ENCODE measurements around the gene ABTB1. TPM values are rescaled to one million over a fixed set of nuclear protein-coding genes. Genes with fewer than 3 reads are reported as not detected.

Gene ABTB1
- total and polyA plus RNA-seq, 2 of the 13 experiments (the other 11 are each of a cell fraction or from before 2014, with no cell fraction given), result 0.42 to 14.5 TPM

DNA sequence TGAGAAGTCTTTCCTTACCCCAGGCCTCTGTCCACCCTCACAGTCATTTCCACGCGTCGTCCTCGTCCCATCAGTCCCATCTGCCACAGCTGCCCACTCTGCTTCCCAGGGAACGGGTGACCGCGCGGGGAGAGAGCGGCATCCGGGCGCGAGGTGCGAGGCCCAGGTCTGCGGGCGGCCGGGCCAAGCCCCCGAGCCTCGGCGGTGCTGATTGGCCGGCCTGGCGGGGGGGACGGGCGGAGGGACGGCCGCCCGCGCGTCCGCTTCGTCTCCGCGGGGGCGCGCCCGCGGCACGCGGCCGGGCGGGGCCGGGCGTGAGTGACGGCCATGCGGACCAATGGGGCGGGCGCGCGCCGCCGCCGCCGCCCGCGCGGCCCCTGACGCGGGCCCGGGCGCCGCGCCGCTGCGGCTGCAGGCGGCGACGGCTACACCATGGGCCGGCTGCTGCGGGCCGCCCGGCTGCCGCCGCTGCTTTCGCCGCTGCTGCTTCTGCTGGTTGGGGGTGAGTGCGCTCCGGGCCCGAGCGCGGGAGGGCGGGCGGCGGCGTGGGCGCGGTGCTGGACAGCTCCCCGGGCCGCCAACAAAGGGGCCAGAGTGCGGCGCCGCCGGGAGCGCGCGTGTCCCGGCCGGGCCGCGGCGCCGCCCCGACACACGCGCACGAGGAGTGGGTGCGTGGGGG is 43.8 kb upstream of the ABTB1 start, which contains the start of gene PODXL2:
TSS of gene PODXL2 (plus strand) at position 398 of the 679 bp plus-strand sequence. CDS start at position 433, 35 bp downstream.
- ChIA-PET POLR2A (interaction anchor here (1.2 kb wide), 1 partner anchor 31 kb away, joined by 4 read pairs; no protein-coding TSS in a partner anchor), CTCF (ENCODE audit: low intra/inter-chr PET ratio, low total read pairs) (no interaction called here)
- H3K36me3 ChIP-seq (replicated peaks in 1 of 2; ENCODE audit: control insufficient read depth in 1 of 2, insufficient read depth in 2 of 2, low read length in 2 of 2), result no peaks in the 10 kb centered on the region
- H3K9ac ChIP-seq (ENCODE audit: insufficient read depth, low read depth, low read length), result peak within 1 kb of the TSS; percentile 49
- peaks cover 2 to 7% of the 10 kb centered on the region in 2 experiments for H3K27me3 ChIP-seq (ENCODE audit: control insufficient read depth in 1 of 2, insufficient read depth in 2 of 2, low read length in 2 of 2)
- ATAC-seq, result peak; percentile 84
- no peaks in the 10 kb centered on the region for H3K9me3 ChIP-seq (ENCODE audit: low read length)
- WGBS (ENCODE audit: low lambda C conversion rate), result 17% methylated on average over 12 of the region's 105 CpGs
- no peaks in the 10 kb centered on the region; the same call in 1 of the 2 replicates for H4K20me1 ChIP-seq (ENCODE audit: insufficient read depth, low read length)
- peak; percentile 28 for DNase-seq (ENCODE audit: low spot score)
- peak within 1 kb of the TSS; percentile 30 to 67 (median 62); a peak in 4 of 6 replicates for H3K4me3 ChIP-seq (replicated peaks in 1 of 3; ENCODE audit: insufficient read depth in 1 of 3, low read depth in 2 of 3, low read length in 3 of 3)
- no peak within 1 kb of the TSS for H2AFZ ChIP-seq (ENCODE audit: low read length)
- intact Hi-C loops (cut with micrococcal nuclease; ENCODE audit: unreplicated experiment) (loop anchor here (1.0 kb wide), 1 partner anchor 30 kb away; no protein-coding TSS in a partner anchor), in situ Hi-C loops (cut with HindIII; ENCODE audit: extremely low pct_ligation_motif_present, low pct_unique_long_range_greater_than_20kb) (no loop called here)
- H3K4me2 ChIP-seq (ENCODE audit: low read depth, low read length), result peak within 1 kb of the TSS; percentile 76
- BruUV-seq (replicated peaks), result no TSS peak
- no peak for FAIRE-seq
- no peaks in the 10 kb centered on the region for H3K79me2 ChIP-seq (ENCODE audit: insufficient read depth, low read length)
- peaks cover 21% of the 10 kb centered on the region for H3K4me1 ChIP-seq (ENCODE audit: insufficient read depth, low read length)
- no peak within 1 kb of the TSS for H3K27ac ChIP-seq (ENCODE audit: extremely low read length, insufficient read depth, low read length)
- TF ChIP-seq NRL (CRISPR knock-in tag; IDR thresholded peaks at IDR 0.05; ENCODE audit: borderline replicate concordance), result no peak
- peak; percentile 65; the same call in 1 of the 2 replicates for TF ChIP-seq KDM2A (CRISPR knock-in tag; IDR thresholded peaks at IDR 0.05; ENCODE audit: borderline replicate concordance, low read depth)
- TF ChIP-seq TMF1 (CRISPR knock-in tag; IDR thresholded peaks at IDR 0.05; ENCODE audit: low read depth), result peak; percentile 83
- TF ChIP-seq ZNF30 (CRISPR knock-in tag; IDR thresholded peaks at IDR 0.05), result peak; percentile 38; the same call in 1 of the 2 replicates
- no peak for TF ChIP-seq ZNF10 (CRISPR knock-in tag; IDR thresholded peaks at IDR 0.05; ENCODE audit: borderline replicate concordance, low read depth)
- TF ChIP-seq MAX (IDR thresholded peaks at IDR 0.05), result peak; percentile 99
- TF ChIP-seq GABPB1 (CRISPR knock-in tag; IDR thresholded peaks at IDR 0.05), result peak; percentile 71
- peak; percentile 92 for TF ChIP-seq BORCS8-MEF2B (CRISPR knock-in tag; IDR thresholded peaks at IDR 0.05)
- 0 out of 2 replicates have a peak, but pooled peaks have one; percentile 31 for TF ChIP-seq ZNF501 (CRISPR knock-in tag; IDR thresholded peaks at IDR 0.05)
- TF ChIP-seq, protein P1, sequence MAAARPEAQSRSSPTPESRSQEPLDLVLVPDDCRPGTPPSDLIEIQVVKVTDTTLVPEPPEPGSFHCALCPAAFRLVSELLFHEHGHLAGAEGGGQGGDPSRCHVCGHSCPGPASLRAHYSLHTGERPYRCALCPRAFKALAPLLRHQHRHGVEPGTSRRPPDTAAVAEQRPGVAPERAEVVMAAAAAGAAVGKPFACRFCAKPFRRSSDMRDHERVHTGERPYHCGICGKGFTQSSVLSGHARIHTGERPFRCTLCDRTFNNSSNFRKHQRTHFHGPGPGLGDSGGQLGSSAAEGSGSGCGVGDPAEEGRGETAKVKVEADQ (CRISPR knock-in tag; IDR thresholded peaks at IDR 0.05; ENCODE audit: borderline replicate concordance), result peak; percentile 54; the same call in 1 of the 2 replicates
- peak; percentile 84; the same call in 1 of the 2 replicates for TF ChIP-seq EED (CRISPR knock-in tag; IDR thresholded peaks at IDR 0.05)
- TF ChIP-seq ZNF350 (CRISPR knock-in tag; IDR thresholded peaks at IDR 0.05; ENCODE audit: borderline replicate concordance, low read depth), result 0 out of 2 replicates have a peak, but pooled peaks have one; percentile 24
- TF ChIP-seq FOXK2 (IDR thresholded peaks at IDR 0.05), result no peak
- peak; percentile 50; the same call in 1 of the 2 replicates for TF ChIP-seq JUNB (CRISPR knock-in tag; IDR thresholded peaks at IDR 0.05; ENCODE audit: borderline replicate concordance)
- TF ChIP-seq MYNN (CRISPR knock-in tag; IDR thresholded peaks at IDR 0.05; ENCODE audit: low read depth), result 0 out of 2 replicates have a peak, but pooled peaks have one; percentile 63
- peak; percentile 63; the same call in 1 of the 2 replicates for TF ChIP-seq ZFX (CRISPR knock-in tag; IDR thresholded peaks at IDR 0.05; ENCODE audit: low read depth)
- TF ChIP-seq ZNF235 (CRISPR knock-in tag; IDR thresholded peaks at IDR 0.05; ENCODE audit: borderline replicate concordance), result peak; percentile 84; the same call in 1 of the 2 replicates
- TF ChIP-seq, protein P2, sequence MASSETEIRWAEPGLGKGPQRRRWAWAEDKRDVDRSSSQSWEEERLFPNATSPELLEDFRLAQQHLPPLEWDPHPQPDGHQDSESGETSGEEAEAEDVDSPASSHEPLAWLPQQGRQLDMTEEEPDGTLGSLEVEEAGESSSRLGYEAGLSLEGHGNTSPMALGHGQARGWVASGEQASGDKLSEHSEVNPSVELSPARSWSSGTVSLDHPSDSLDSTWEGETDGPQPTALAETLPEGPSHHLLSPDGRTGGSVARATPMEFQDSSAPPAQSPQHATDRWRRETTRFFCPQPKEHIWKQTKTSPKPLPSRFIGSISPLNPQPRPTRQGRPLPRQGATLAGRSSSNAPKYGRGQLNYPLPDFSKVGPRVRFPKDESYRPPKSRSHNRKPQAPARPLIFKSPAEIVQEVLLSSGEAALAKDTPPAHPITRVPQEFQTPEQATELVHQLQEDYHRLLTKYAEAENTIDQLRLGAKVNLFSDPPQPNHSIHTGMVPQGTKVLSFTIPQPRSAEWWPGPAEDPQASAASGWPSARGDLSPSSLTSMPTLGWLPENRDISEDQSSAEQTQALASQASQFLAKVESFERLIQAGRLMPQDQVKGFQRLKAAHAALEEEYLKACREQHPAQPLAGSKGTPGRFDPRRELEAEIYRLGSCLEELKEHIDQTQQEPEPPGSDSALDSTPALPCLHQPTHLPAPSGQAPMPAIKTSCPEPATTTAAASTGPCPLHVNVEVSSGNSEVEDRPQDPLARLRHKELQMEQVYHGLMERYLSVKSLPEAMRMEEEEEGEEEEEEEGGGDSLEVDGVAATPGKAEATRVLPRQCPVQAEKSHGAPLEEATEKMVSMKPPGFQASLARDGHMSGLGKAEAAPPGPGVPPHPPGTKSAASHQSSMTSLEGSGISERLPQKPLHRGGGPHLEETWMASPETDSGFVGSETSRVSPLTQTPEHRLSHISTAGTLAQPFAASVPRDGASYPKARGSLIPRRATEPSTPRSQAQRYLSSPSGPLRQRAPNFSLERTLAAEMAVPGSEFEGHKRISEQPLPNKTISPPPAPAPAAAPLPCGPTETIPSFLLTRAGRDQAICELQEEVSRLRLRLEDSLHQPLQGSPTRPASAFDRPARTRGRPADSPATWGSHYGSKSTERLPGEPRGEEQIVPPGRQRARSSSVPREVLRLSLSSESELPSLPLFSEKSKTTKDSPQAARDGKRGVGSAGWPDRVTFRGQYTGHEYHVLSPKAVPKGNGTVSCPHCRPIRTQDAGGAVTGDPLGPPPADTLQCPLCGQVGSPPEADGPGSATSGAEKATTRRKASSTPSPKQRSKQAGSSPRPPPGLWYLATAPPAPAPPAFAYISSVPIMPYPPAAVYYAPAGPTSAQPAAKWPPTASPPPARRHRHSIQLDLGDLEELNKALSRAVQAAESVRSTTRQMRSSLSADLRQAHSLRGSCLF (CRISPR knock-in tag; IDR thresholded peaks at IDR 0.05; ENCODE audit: borderline replicate concordance), result 0 out of 2 replicates have a peak, but pooled peaks have one; percentile 36

All from HepG2 (cell line).